ENCODE measurements around the gene SCARB1. TPM values are rescaled to one million over a fixed set of nuclear protein-coding genes. Genes with fewer than 3 reads are reported as not detected.

The SCARB1 gene
- total RNA-seq, 4 donors from 2014 or later: 18.6 to 41.8 (median 26.7) TPM

GRCh38 chr12:124835656-124836410 is 27.8 kb downstream of the SCARB1 start:
- TF ChIP-seq CTCF (IDR thresholded peaks at IDR 0.05) (no peak), POLR2A (IDR thresholded peaks at IDR 0.05) (no peak)
- WGBS, 2 donors: 63 to 66% methylated on average over 17 of the region's 17 CpGs
- DNase-seq (ENCODE audit: low spot score in 2 of 2): no peak
- H3K4me3 ChIP-seq (ENCODE audit: low read depth, poor library complexity, severe bottlenecking): no peak overlapping the region
- intact Hi-C loops (cut with DNase I; ENCODE audit: low total_unique reads): no loop called here

- no peak for TF ChIP-seq POLR2A (IDR thresholded peaks at IDR 0.05)
- no peak for TF ChIP-seq CTCF (IDR thresholded peaks at IDR 0.05)
- intact Hi-C loops (cut with DNase I; ENCODE audit: low total_unique reads): no loop called here
- WGBS, 2 donors: 84 to 91% methylated on average over 9 of the region's 9 CpGs
- DNase-seq (ENCODE audit: low spot score in 2 of 2): no peak
- H3K4me3 ChIP-seq (ENCODE audit: low read depth, poor library complexity, severe bottlenecking): no peak overlapping the region
These were observed 28.8 kb downstream of the SCARB1 start for GRCh38 chr12:124834822-124835221.

- intact Hi-C loops (cut with DNase I; ENCODE audit: low total_unique reads): no loop called here
- WGBS, 2 donors: 21 to 42% methylated on average over 11 to 18 of the region's 18 CpGs
- peak; percentile 45 to 92 for DNase-seq (ENCODE audit: low spot score in 2 of 2)
These were observed 30.0 kb downstream of the SCARB1 start for GRCh38 chr12:124833693-124834122.

GRCh38 chr12:124832856-124833255 is 30.8 kb downstream of the SCARB1 start:
- intact Hi-C loops (cut with DNase I; ENCODE audit: low total_unique reads): no loop called here
- no peak overlapping the region for H3K4me3 ChIP-seq (ENCODE audit: low read depth, poor library complexity, severe bottlenecking)
- TF ChIP-seq CTCF (IDR thresholded peaks at IDR 0.05) (no peak), POLR2A (IDR thresholded peaks at IDR 0.05) (no peak)
- 65 to 74% methylated on average over 4 of the region's 4 CpGs for WGBS, 2 donors
- DNase-seq (ENCODE audit: low spot score in 2 of 2): no peak

More at GRCh38 chr12:124833693-124834122, 30.0 kb downstream of the SCARB1 start:
- TF ChIP-seq POLR2A (IDR thresholded peaks at IDR 0.05): no peak
- no peak overlapping the region for H3K4me3 ChIP-seq (ENCODE audit: low read depth, poor library complexity, severe bottlenecking)

- no peak for DNase-seq (ENCODE audit: low spot score in 2 of 2)
- TF ChIP-seq POLR2A (IDR thresholded peaks at IDR 0.05): no peak
- no peak for TF ChIP-seq CTCF (IDR thresholded peaks at IDR 0.05)
- intact Hi-C loops (cut with DNase I; ENCODE audit: low total_unique reads): no loop called here
- no peak overlapping the region for H3K4me3 ChIP-seq (ENCODE audit: low read depth, poor library complexity, severe bottlenecking)
- 91 to 97% methylated on average over 8 of the region's 8 CpGs for WGBS, 2 donors
These were observed 32.1 kb downstream of the SCARB1 start for GRCh38 chr12:124831590-124831989.

- TF ChIP-seq POLR2A (IDR thresholded peaks at IDR 0.05) (no peak), CTCF (IDR thresholded peaks at IDR 0.05) (no peak)
These were observed 33.4 kb downstream of the SCARB1 start for GRCh38 chr12:124830306-124830705.

More at GRCh38 chr12:124830306-124830705, 33.4 kb downstream of the SCARB1 start:
- DNase-seq (ENCODE audit: low spot score in 2 of 2): no peak
- 93 to 95% methylated on average over 6 of the region's 6 CpGs for WGBS, 2 donors
- intact Hi-C loops (cut with DNase I; ENCODE audit: low total_unique reads): no loop called here
- H3K4me3 ChIP-seq (ENCODE audit: low read depth, poor library complexity, severe bottlenecking): no peak overlapping the region

All from lower leg skin (tissue), 4 donors.